ENCODE measurements around the gene USP20.

GRCh38 chr9:129929496-129930125 is 94.4 kb downstream of the USP20 start:
- TF ChIP-seq, protein P1, sequence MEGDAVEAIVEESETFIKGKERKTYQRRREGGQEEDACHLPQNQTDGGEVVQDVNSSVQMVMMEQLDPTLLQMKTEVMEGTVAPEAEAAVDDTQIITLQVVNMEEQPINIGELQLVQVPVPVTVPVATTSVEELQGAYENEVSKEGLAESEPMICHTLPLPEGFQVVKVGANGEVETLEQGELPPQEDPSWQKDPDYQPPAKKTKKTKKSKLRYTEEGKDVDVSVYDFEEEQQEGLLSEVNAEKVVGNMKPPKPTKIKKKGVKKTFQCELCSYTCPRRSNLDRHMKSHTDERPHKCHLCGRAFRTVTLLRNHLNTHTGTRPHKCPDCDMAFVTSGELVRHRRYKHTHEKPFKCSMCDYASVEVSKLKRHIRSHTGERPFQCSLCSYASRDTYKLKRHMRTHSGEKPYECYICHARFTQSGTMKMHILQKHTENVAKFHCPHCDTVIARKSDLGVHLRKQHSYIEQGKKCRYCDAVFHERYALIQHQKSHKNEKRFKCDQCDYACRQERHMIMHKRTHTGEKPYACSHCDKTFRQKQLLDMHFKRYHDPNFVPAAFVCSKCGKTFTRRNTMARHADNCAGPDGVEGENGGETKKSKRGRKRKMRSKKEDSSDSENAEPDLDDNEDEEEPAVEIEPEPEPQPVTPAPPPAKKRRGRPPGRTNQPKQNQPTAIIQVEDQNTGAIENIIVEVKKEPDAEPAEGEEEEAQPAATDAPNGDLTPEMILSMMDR (IDR thresholded peaks at IDR 0.05), result no peak
- no peak for TF ChIP-seq POLR2A (IDR thresholded peaks at IDR 0.05)

Measured in heart left ventricle (tissue), 13 donors.